ENCODE data around the gene ZNF273. TPM values are rescaled to one million over a fixed set of nuclear protein-coding genes. Genes with fewer than 3 reads are reported as not detected.

Gene ZNF273
- polyA plus RNA-seq, 1 of the 3 experiments (the other 2 are of a cell fraction) = 2.3 TPM

- H3K4me3 ChIP-seq (ENCODE audit: low read depth in 2 of 2, low read length in 1 of 2) = no peak overlapping the region
- WGBS (ENCODE audit: low lambda C conversion rate) = 60% methylated on average over 26 of the region's 26 CpGs
These were observed 21.4 kb upstream of the ZNF273 start for GRCh38 chr7:64881461-64882287.

GRCh38 chr7:64882341-64883112 is 20.5 kb upstream of the ZNF273 start:
- no peaks in the 10 kb centered on the region for H3K9me3 ChIP-seq
- 46% methylated on average over 47 of the region's 55 CpGs for WGBS (ENCODE audit: low lambda C conversion rate)
- DNase-seq = peak; percentile 41

More at GRCh38 chr7:64881461-64882287, 21.4 kb upstream of the ZNF273 start:
- no peaks in the 10 kb centered on the region for H3K9me2 ChIP-seq
- ChIA-PET CTCF (no interaction called here), POLR2A (no interaction called here)
- H3K79me2 ChIP-seq (ENCODE audit: insufficient read depth) = no peaks in the 10 kb centered on the region
- no peaks in the 10 kb centered on the region for H4K20me1 ChIP-seq (ENCODE audit: insufficient read depth)
- peaks cover 0 to 6% of the 10 kb centered on the region in 2 experiments; a peak in 1 of 4 replicates for H3K4me1 ChIP-seq (ENCODE audit: control insufficient read depth in 1 of 2, insufficient read depth in 2 of 2, low read depth in 1 of 2, low read length in 1 of 2)
- H3K4me2 ChIP-seq = no peak overlapping the region
- H3K36me3 ChIP-seq (replicated peaks in 1 of 2; ENCODE audit: control insufficient read depth in 1 of 2, insufficient read depth in 2 of 2, low read length in 1 of 2) = no peaks in the 10 kb centered on the region
- H3F3A ChIP-seq (replicated peaks; ENCODE audit: insufficient read depth) = no peaks in the 10 kb centered on the region
- H3K27ac ChIP-seq (ENCODE audit: low read depth in 2 of 2, low read length in 1 of 2) = no peak overlapping the region
- no peaks in the 10 kb centered on the region for H3K9me3 ChIP-seq
- no peak overlapping the region for H3K9ac ChIP-seq
- no peaks in the 10 kb centered on the region; the same call in 1 of the 2 replicates for H3K27me3 ChIP-seq (ENCODE audit: insufficient read depth)
- peak; percentile 21 for DNase-seq
- H2AFZ ChIP-seq (ENCODE audit: low read depth) = no peak overlapping the region
- TF ChIP-seq YY1 (IDR thresholded peaks at IDR 0.05; ENCODE audit: low read depth) = no peak
- no peak for TF ChIP-seq TCF12 (IDR thresholded peaks at IDR 0.05)
- TF ChIP-seq TAF1 (IDR thresholded peaks at IDR 0.05; ENCODE audit: borderline replicate concordance, low read depth, low read length) = no peak
- no peak for TF ChIP-seq RAD21 (IDR thresholded peaks at IDR 0.05; ENCODE audit: low read length)
- TF ChIP-seq USF1 (IDR thresholded peaks at IDR 0.05; ENCODE audit: borderline replicate concordance, low read depth) = no peak
- TF ChIP-seq USF2 (IDR thresholded peaks at IDR 0.05; ENCODE audit: borderline replicate concordance, low read depth, low read length) = no peak
- TF ChIP-seq FOXM1 (IDR thresholded peaks at IDR 0.05; ENCODE audit: low read depth) = no peak
- no peak for TF ChIP-seq NRF1 (IDR thresholded peaks at IDR 0.05; ENCODE audit: low read depth, low read length)
- no peak for TF ChIP-seq SIN3A (IDR thresholded peaks at IDR 0.05; ENCODE audit: borderline replicate concordance, low read depth, low read length)
- no peak for TF ChIP-seq MEF2A (IDR thresholded peaks at IDR 0.05; ENCODE audit: borderline replicate concordance, low read depth)
- no peak for TF ChIP-seq NFIC (IDR thresholded peaks at IDR 0.05; ENCODE audit: borderline replicate concordance)
- TF ChIP-seq POLR2AphosphoS5 (IDR thresholded peaks at IDR 0.05; ENCODE audit: low read depth, low read length) = no peak

More at GRCh38 chr7:64882341-64883112, 20.5 kb upstream of the ZNF273 start:
- H3K4me1 ChIP-seq (ENCODE audit: control insufficient read depth in 1 of 2, insufficient read depth in 2 of 2, low read depth in 1 of 2, low read length in 1 of 2) = no peaks in the 10 kb centered on the region; a peak in 1 of 4 replicates
- H3K36me3 ChIP-seq (replicated peaks in 1 of 2; ENCODE audit: control insufficient read depth in 1 of 2, insufficient read depth in 2 of 2, low read length in 1 of 2) = no peaks in the 10 kb centered on the region
- no peaks in the 10 kb centered on the region for H3K79me2 ChIP-seq (ENCODE audit: insufficient read depth)
- no peak overlapping the region for H3K9ac ChIP-seq
- no peak overlapping the region for H3K4me2 ChIP-seq
- no peak overlapping the region; a peak in 1 of 4 replicates for H3K4me3 ChIP-seq (ENCODE audit: low read depth in 2 of 2, low read length in 1 of 2)
- no peaks in the 10 kb centered on the region for H3K9me2 ChIP-seq
- no peak overlapping the region for H3K27ac ChIP-seq (ENCODE audit: low read depth in 2 of 2, low read length in 1 of 2)
- H3F3A ChIP-seq (replicated peaks; ENCODE audit: insufficient read depth) = no peaks in the 10 kb centered on the region
- H4K20me1 ChIP-seq (ENCODE audit: insufficient read depth) = no peaks in the 10 kb centered on the region
- H3K27me3 ChIP-seq (ENCODE audit: insufficient read depth) = no peaks in the 10 kb centered on the region; the same call in 1 of the 2 replicates
- CTCF ChIA-PET = no interaction called here
- H2AFZ ChIP-seq (ENCODE audit: low read depth) = no peak overlapping the region
- no peak for TF ChIP-seq NFIC (IDR thresholded peaks at IDR 0.05; ENCODE audit: borderline replicate concordance)
- no peak for TF ChIP-seq IRF3 (IDR thresholded peaks at IDR 0.05; ENCODE audit: low read depth, low read length)
- no peak for TF ChIP-seq USF1 (IDR thresholded peaks at IDR 0.05; ENCODE audit: borderline replicate concordance, low read depth)
- no peak for TF ChIP-seq TEAD4 (IDR thresholded peaks at IDR 0.05; ENCODE audit: borderline replicate concordance, insufficient read depth)
- no peak for TF ChIP-seq RFX5 (IDR thresholded peaks at IDR 0.05; ENCODE audit: low read length)
- no peak for TF ChIP-seq GATA2 (CRISPR knock-in tag; IDR thresholded peaks at IDR 0.05)
- no peak for TF ChIP-seq TCF12 (IDR thresholded peaks at IDR 0.05)
- TF ChIP-seq FOSL2 (IDR thresholded peaks at IDR 0.05; ENCODE audit: borderline replicate concordance, low read depth) = no peak
- no peak for TF ChIP-seq EZH2phosphoT487 (IDR thresholded peaks at IDR 0.05; ENCODE audit: borderline replicate concordance, low read depth)
- TF ChIP-seq YY1 (IDR thresholded peaks at IDR 0.05; ENCODE audit: low read depth) = no peak
- POLR2A ChIA-PET = no interaction called here

All from SK-N-SH (cell line).